Measurements from ENCODE around the gene PTCHD1. TPM values are rescaled to one million over a fixed set of nuclear protein-coding genes. Genes with fewer than 3 reads are reported as not detected.

The PTCHD1 gene
- total RNA-seq (2014; rRNA removed; shearing (Covaris generic)) = not detected in 2 replicates

- DNase-seq (ENCODE audit: low read depth) = no peak
These were observed at the start of gene PTCHD1 for GRCh38 chrX:23334848-23335599. PTCHD1 (plus strand) TSS chrX:23334849; CDS start chrX:23334876, 27 bp downstream.

- no peak for DNase-seq (ENCODE audit: low read depth)
These were observed 47.9 kb upstream of the PTCHD1 start for GRCh38 chrX:23286731-23287130.

- no peak for DNase-seq (ENCODE audit: low read depth)
These were observed 47.4 kb upstream of the PTCHD1 start for GRCh38 chrX:23287191-23287725.

- no peak for DNase-seq (ENCODE audit: low read depth)
These were observed 42.2 kb upstream of the PTCHD1 start for GRCh38 chrX:23292354-23292987.

GRCh38 chrX:23292988-23293651, 41.5 kb upstream of the PTCHD1 start:
- peak; percentile 55 for DNase-seq (ENCODE audit: low read depth)

GRCh38 chrX:23304881-23305280, 29.8 kb upstream of the PTCHD1 start:
- DNase-seq (ENCODE audit: low read depth) = no peak

GRCh38 chrX:23311731-23312130, 22.9 kb upstream of the PTCHD1 start:
- DNase-seq (ENCODE audit: low read depth) = no peak

- no peak for DNase-seq (ENCODE audit: low read depth)
These were observed 22.5 kb upstream of the PTCHD1 start for GRCh38 chrX:23312136-23312535.

GRCh38 chrX:23317799-23318724, 16.6 kb upstream of the PTCHD1 start:
- peak; percentile 7 for DNase-seq (ENCODE audit: low read depth)

- no peak for DNase-seq (ENCODE audit: low read depth)
These were observed 7.5 kb upstream of the PTCHD1 start for GRCh38 chrX:23327104-23327503.

GRCh38 chrX:23331701-23332100, 2.9 kb upstream of the PTCHD1 start:
- DNase-seq (ENCODE audit: low read depth) = no peak

- no peak for DNase-seq (ENCODE audit: low read depth)
These were observed 2.4 kb upstream of the PTCHD1 start for GRCh38 chrX:23332101-23332887.

GRCh38 chrX:23332888-23333821, 1.5 kb upstream of the PTCHD1 start:
- no peak for DNase-seq (ENCODE audit: low read depth)

- DNase-seq (ENCODE audit: low read depth) = no peak
These were observed 668 bp upstream of the PTCHD1 start for GRCh38 chrX:23333842-23334520.

GRCh38 chrX:23334521-23334847, 165 bp upstream of the PTCHD1 start:
- DNase-seq (ENCODE audit: low read depth) = no peak

- no peak for DNase-seq (ENCODE audit: low read depth)
These were observed 3.7 kb downstream of the PTCHD1 start for GRCh38 chrX:23338334-23338733.

GRCh38 chrX:23341452-23341851, 6.8 kb downstream of the PTCHD1 start:
- peak; percentile 8 for DNase-seq (ENCODE audit: low read depth)

- no peak for DNase-seq (ENCODE audit: low read depth)
These were observed 9.7 kb downstream of the PTCHD1 start for GRCh38 chrX:23344238-23344903.

- DNase-seq (ENCODE audit: low read depth) = no peak
These were observed 10.2 kb downstream of the PTCHD1 start for GRCh38 chrX:23344904-23345271.

Measured in M059J (cell line).